Smooth muscle cell (in vitro differentiated cells): Measurements from ENCODE around the gene RENBP. TPM values are rescaled to one million over a fixed set of nuclear protein-coding genes. Genes with fewer than 3 reads are reported as not detected.

ENCODE experiments used
- DNase-seq: peaks from one replicate; lab custom pipeline; 2025; ENCODE audit not compliant: unreplicated experiment; lab: John Stamatoyannopoulos, UW
- H2AFZ ChIP-seq: fragments of 200-600 bp; sonication (generic); 2 replicates; pipeline ENCODE4 v1.6.0; 2016; ENCODE audit warnings: antibody characterized with exemption, low read depth, mild to moderate bottlenecking
- H3F3A ChIP-seq: fragments of 200-600 bp; sonication (generic); 2 replicates; pipeline ENCODE4 v1.6.0; 2017; ENCODE audit warnings: antibody characterized with exemption, low read depth
- H3K27ac ChIP-seq: fragments of 200-600 bp; sonication (generic); 2 replicates; pipeline ENCODE4 v1.5.1; 2016; ENCODE audit warnings: low read depth, mild to moderate bottlenecking
- H3K27me3 ChIP-seq: fragments of 200-600 bp; sonication (generic); 2 replicates; pipeline ENCODE4 v1.6.1; 2016; ENCODE audit warnings: low read depth, mild to moderate bottlenecking
- H3K36me3 ChIP-seq: fragments of 200-600 bp; sonication (generic); 2 replicates; pipeline ENCODE4 v1.5.1; 2016; ENCODE audit warnings: low read depth
- H3K4me1 ChIP-seq: fragments of 200-600 bp; sonication (generic); 2 replicates; pipeline ENCODE4 v1.5.1; 2016; ENCODE audit warnings: low read depth
- H3K4me2 ChIP-seq: fragments of 200-600 bp; sonication (generic); 2 replicates; pipeline ENCODE4 v1.6.0; 2016; ENCODE audit warnings: mild to moderate bottlenecking
- H3K4me3 ChIP-seq: fragments of 200-600 bp; sonication (generic); 2 replicates; pipeline ENCODE4 v1.5.1; 2016; ENCODE audit warnings: mild to moderate bottlenecking
- H3K79me2 ChIP-seq: fragments of 200-600 bp; sonication (generic); 2 replicates; pipeline ENCODE4 v1.6.0; 2016; ENCODE audit warnings: low read depth, mild to moderate bottlenecking
- H3K9ac ChIP-seq: fragments of 200-600 bp; sonication (generic); 2 replicates; pipeline ENCODE4 v1.6.0; 2016; ENCODE audit warnings: low read depth
- H3K9me3 ChIP-seq: fragments of 200-600 bp; sonication (generic); replicated peaks from 2 replicates; pipeline ENCODE4 v1.5.1; 2016; ENCODE audit warnings: low read depth
- H4K20me1 ChIP-seq: fragments of 200-600 bp; sonication (generic); 2 replicates; pipeline ENCODE4 v1.6.0; 2016; ENCODE audit warnings: low read depth
- WGBS: methylation state at CpG from one replicate; pipeline ENCODE4 v1.1.7; 2016; ENCODE audit warnings: low lambda C conversion rate; 5-methylcytosine and 5-hydroxymethylcytosine counted together
- polyA plus RNA-seq: library from polyadenylated mRNA; unstranded; fragments of >200 nt; fragmentation: Nextera tagmentation; extraction: Ambion mirVana; gene quantifications from 2 replicates; pipeline ENCODE4 v1.2.1, GENCODE V29; 2016
- total RNA-seq: library from RNA; depleted of rRNA; stranded (reverse); fragments of >200 nt; gene quantifications from 2 replicates; pipeline ENCODE4 v1.2.3, GENCODE V29; 2014
- TF ChIP-seq, protein P1 (sequence below): fragments of 200-600 bp; sonication (generic); IDR thresholded peaks from 2 replicates; pipeline ENCODE4 v1.5.1; 2017; ENCODE audit warnings: borderline replicate concordance, mild to moderate bottlenecking, antibody characterized with exemption; ENCODE audit not compliant: insufficient read depth, poor library complexity, severe bottlenecking

RENBP gene
- total and polyA plus RNA-seq, 2 experiments from 2014 or later = 0.11 TPM; not detected in 1

DNA sequence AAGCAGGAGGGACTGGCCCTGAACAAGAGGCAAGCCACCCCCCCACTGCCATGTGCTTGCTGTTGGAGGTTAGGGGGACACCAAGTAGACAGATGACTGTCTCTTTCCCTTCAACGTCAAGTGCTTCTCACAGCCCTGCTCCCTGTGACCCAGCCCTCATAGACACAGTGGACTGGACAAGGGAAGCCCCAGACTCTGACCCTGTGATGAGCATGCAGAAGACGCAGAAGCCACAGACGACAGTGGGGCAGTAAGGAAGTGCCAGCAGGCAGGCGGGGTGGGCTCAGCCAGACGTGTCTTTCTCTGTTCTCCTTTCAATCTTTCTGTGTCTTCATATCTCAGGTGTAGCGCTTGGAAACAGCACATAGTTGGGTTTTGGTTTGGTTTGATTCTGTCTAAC, 56.1 kb downstream of the RENBP start:
- Histone ChIP-seq H3K4me2 (no peak overlapping the region), H3K27me3 (no peaks in the 10 kb centered on the region), H3F3A (no peaks in the 10 kb centered on the region), H3K27ac (no peak overlapping the region), H4K20me1 (no peaks in the 10 kb centered on the region), H3K9me3 (no peaks in the 10 kb centered on the region), H2AFZ (no peak overlapping the region), H3K4me3 (no peak overlapping the region), H3K9ac (no peak overlapping the region), H3K4me1 (peaks cover 7% of the 10 kb centered on the region), H3K79me2 (no peaks in the 10 kb centered on the region), H3K36me3 (no peaks in the 10 kb centered on the region)
- 67% methylated on average over 6 of the region's 6 CpGs for WGBS
- no peak for DNase-seq
- TF ChIP-seq, protein P1, sequence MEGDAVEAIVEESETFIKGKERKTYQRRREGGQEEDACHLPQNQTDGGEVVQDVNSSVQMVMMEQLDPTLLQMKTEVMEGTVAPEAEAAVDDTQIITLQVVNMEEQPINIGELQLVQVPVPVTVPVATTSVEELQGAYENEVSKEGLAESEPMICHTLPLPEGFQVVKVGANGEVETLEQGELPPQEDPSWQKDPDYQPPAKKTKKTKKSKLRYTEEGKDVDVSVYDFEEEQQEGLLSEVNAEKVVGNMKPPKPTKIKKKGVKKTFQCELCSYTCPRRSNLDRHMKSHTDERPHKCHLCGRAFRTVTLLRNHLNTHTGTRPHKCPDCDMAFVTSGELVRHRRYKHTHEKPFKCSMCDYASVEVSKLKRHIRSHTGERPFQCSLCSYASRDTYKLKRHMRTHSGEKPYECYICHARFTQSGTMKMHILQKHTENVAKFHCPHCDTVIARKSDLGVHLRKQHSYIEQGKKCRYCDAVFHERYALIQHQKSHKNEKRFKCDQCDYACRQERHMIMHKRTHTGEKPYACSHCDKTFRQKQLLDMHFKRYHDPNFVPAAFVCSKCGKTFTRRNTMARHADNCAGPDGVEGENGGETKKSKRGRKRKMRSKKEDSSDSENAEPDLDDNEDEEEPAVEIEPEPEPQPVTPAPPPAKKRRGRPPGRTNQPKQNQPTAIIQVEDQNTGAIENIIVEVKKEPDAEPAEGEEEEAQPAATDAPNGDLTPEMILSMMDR = no peak

DNA sequence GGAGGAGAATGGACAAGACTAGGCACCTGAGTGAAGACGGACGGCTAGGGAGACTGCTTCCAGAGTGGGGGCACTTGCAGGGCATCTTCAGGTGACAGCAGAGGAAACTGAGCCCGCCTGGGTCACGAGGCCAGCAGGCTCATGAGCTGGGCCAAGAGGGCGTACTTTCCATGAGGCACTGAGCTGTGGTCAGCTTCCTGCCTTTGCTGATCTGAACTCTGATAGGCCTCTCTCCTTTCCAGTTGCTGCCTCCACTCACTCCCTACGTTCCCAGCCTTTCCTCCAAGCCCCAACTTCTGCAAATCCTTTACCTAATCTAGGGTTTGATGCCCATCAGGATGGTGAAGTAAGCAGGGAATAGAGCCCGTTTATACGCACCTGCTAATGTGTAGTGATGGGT, 57.1 kb downstream of the RENBP start:
- peaks cover 10% of the 10 kb centered on the region for H3K4me1 ChIP-seq
- no peaks in the 10 kb centered on the region for H3K9me3 ChIP-seq
- no peaks in the 10 kb centered on the region for H3K36me3 ChIP-seq
- no peak for DNase-seq
- H3K4me3 ChIP-seq = no peak overlapping the region
- TF ChIP-seq, protein P1 = no peak
- no peaks in the 10 kb centered on the region for H4K20me1 ChIP-seq
- no peak overlapping the region for H2AFZ ChIP-seq
- H3F3A ChIP-seq = no peaks in the 10 kb centered on the region
- 78% methylated on average over 8 of the region's 8 CpGs for WGBS
- H3K79me2 ChIP-seq = no peaks in the 10 kb centered on the region
- no peak overlapping the region for H3K4me2 ChIP-seq
- H3K9ac ChIP-seq = no peak overlapping the region
- H3K27me3 ChIP-seq = no peaks in the 10 kb centered on the region
- no peak overlapping the region for H3K27ac ChIP-seq

DNA sequence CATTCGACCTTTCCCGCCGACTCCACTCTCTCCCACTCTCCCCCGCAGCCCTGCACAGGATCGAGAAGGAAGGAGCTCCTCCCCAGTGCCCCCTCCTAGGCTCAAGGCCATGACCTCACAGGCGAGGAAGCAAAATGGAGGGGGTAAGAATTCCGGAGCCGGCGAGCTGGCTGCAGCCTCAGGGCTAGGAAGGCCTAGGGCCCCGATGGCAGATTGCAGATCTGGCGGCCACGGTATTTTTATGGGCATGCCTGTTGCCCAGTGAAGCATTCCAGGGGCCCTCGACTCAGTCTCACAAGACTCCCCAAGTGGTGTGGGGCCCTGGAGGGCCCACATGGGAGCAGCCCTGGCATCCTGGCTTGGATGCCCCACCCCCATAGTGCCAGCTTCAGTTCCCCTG, 57.5 kb downstream of the RENBP start:
- no peak overlapping the region for H3K4me2 ChIP-seq
- no peaks in the 10 kb centered on the region for H3K9me3 ChIP-seq
- no peaks in the 10 kb centered on the region for H3K79me2 ChIP-seq
- H3K9ac ChIP-seq = no peak overlapping the region
- no peak overlapping the region for H3K27ac ChIP-seq
- H3F3A ChIP-seq = no peaks in the 10 kb centered on the region
- H4K20me1 ChIP-seq = no peaks in the 10 kb centered on the region
- WGBS = 45% methylated on average over 13 of the region's 13 CpGs
- no peaks in the 10 kb centered on the region for H3K36me3 ChIP-seq
- DNase-seq = no peak
- no peaks in the 10 kb centered on the region for H3K27me3 ChIP-seq
- TF ChIP-seq, protein P1 = no peak
- no peak overlapping the region for H3K4me3 ChIP-seq
- peaks cover 15% of the 10 kb centered on the region for H3K4me1 ChIP-seq
- H2AFZ ChIP-seq = no peak overlapping the region
